ENCODE data around the gene LSM5.

GRCh38 chr7:32501522-32501921 is 11.3 kb upstream of the LSM5 start:
- no peak for TF ChIP-seq CTCF (IDR thresholded peaks at IDR 0.05)
- no peak for TF ChIP-seq POLR2A (IDR thresholded peaks at IDR 0.05)
